HG03521 (cell line): ENCODE results near the gene ARHGAP33.
A peak's percentile ranks its signal among the peaks of the same experiment; 100 is the strongest.

Experiments
- ATAC-seq: cut with Tn5 transposase; IDR thresholded peaks from one replicate; pipeline ENCODE4 v1.9.1; 2021; ENCODE audit warnings: mild to moderate bottlenecking, moderate library complexity; ENCODE audit not compliant: unreplicated experiment

The ARHGAP33 gene

GRCh38 chr19:35740108-35740422 is 35.3 kb upstream of the ARHGAP33 start:
- ATAC-seq, result peak; percentile 5

GRCh38 chr19:35740423-35741202 is 34.8 kb upstream of the ARHGAP33 start:
- ATAC-seq, result peak; percentile 46

DNA sequence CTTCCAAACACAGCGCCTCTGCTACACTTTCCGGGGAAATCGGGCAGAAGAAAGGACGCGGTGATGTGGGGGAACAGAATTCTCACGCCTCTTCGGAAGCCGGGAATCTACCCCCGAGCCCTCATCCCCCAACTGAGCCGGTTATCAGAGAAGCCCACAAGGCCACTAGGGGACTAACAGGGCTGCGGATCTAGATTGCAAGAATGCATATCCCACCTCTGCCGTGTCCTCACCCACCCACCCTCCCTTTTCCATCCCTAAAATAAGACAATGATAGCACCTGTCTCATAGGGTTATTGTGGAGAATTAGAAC is 34.2 kb upstream of the ARHGAP33 start:
- ATAC-seq, result no peak

GRCh38 chr19:35742121-35742724 is 33.1 kb upstream of the ARHGAP33 start, which contains the start of gene IGFLR1:
TSS of gene IGFLR1 (minus strand) at chr19:35742452. CDS start at chr19:35741180, 1,272 bp downstream.
- ATAC-seq, result no peak

- no peak for ATAC-seq
These were observed 31.5 kb upstream of the ARHGAP33 start for GRCh38 chr19:35743640-35744429.

- peak; percentile 30 for ATAC-seq
These were observed 30.7 kb upstream of the ARHGAP33 start for GRCh38 chr19:35744430-35745327.

DNA sequence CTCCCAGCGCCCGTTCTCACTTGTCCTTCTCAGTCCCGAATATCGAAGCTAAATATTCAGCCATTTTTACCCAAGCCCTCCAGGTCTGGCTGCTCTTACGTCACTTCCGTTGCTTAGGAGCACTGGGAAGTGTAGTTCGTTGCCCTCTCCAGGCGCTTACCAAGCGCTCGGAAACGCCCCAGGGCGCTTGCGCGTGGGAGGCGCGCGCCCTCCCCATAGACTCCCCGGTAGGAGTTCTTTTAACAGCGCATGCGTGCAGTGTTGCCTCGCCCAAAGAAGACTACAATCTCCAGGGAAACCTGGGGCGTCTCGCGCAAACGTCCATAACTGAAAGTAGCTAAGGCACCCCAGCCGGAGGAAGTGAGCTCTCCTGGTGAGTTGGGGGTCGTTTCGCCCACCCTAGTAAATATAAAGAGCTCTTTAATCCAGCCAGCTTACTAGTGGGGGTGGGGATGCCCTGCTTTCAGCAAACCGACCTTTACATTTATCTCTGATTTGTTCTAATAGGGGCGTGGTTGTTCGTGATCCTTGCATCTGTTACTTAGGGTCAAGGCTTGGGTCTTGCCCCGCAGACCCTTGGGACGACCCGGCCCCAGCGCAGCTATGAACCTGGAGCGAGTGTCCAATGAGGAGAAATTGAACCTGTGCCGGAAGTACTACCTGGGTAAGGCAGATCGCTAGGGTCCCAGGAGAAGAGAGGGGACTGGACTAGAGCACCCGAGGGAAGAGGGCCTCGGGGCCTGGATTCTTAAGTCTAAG is 29.9 kb upstream of the ARHGAP33 start, which contains the start of the genes PSENEN and U2AF1L4:
Gene PSENEN, plus strand, starts transcription at position 324 of the 759 bp plus-strand sequence. Its CDS starts 280 bp downstream, at position 604.
Gene U2AF1L4, minus strand, starts transcription at position 91 of the 759 bp plus-strand sequence. Its CDS starts 27 bp downstream, at position 64.
- ATAC-seq, result peak; percentile 36

GRCh38 chr19:35746087-35746462 is 29.3 kb upstream of the ARHGAP33 start:
- ATAC-seq, result no peak

DNA sequence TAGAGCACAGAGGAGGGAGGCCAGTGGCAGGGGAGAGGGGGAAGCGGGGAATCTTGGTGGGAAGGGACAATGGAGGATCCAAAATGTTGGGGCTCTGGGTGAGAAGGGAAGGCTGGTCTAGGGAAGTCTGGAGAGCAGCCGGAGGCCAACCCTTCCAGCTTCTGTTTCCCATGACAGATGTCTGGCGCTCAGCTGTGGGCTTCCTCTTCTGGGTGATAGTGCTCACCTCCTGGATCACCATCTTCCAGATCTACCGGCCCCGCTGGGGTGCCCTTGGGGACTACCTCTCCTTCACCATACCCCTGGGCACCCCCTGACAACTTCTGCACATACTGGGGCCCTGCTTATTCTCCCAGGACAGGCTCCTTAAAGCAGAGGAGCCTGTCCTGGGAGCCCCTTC is 28.8 kb upstream of the ARHGAP33 start:
- ATAC-seq, result no peak

- peak; percentile 67 for ATAC-seq
These were observed 27.0 kb upstream of the ARHGAP33 start, which contains the start of gene LIN37 for GRCh38 chr19:35748106-35749020. TSS of gene LIN37 (plus strand) at chr19:35748576. CDS start at chr19:35748725, 149 bp downstream.

DNA sequence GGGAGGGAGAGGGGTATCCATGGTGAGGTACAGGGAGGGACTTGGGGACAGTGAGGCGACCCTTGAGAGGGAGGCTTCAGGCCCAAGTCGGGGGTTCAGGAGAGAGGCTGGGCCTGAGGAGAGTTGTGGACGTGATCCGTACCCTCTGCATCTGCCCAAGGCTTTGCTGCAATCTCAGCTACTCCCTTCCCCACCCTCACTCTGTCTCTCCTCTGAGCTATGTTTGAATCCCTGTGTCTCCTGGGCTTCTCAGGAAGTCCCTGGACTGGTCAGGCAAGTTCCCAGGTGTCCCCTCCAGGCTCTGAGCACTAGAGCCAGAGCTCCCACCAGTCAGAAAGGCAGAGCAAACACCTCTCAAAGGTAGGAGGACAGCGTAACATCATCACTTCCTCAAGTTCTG is 25.2 kb upstream of the ARHGAP33 start:
- no peak for ATAC-seq

- ATAC-seq, result no peak
These were observed 23.3 kb upstream of the ARHGAP33 start for GRCh38 chr19:35751839-35752745.

DNA sequence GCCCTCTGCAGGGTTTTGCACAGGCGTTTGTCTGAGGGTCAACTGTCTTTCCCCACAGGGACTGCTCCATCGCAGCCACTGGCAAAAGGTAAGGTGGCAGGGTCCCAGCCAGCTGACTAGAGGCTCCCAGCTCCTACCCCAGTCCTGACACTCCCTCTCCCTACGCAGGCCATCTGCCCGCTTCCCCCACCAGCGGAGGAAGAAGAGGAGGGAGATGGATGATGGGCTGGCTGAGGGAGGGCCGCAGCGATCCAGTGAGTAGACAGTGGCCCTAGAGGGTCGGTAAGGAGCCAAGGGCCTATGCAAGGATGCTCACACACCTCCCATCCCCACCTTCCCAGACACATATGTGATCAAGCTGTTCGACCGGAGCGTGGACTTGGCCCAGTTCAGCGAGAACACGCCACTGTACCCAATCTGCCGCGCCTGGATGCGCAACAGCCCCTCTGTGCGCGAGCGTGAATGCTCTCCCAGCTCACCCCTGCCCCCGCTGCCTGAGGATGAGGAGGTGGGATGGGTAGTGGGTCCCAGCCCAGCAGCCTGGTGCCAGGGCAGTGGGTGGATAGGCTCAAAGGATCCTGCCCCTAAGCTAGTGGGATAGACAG is 22.5 kb upstream of the ARHGAP33 start:
- no peak for ATAC-seq

- ATAC-seq, result no peak
These were observed 21.6 kb upstream of the ARHGAP33 start for GRCh38 chr19:35753634-35754369.

DNA sequence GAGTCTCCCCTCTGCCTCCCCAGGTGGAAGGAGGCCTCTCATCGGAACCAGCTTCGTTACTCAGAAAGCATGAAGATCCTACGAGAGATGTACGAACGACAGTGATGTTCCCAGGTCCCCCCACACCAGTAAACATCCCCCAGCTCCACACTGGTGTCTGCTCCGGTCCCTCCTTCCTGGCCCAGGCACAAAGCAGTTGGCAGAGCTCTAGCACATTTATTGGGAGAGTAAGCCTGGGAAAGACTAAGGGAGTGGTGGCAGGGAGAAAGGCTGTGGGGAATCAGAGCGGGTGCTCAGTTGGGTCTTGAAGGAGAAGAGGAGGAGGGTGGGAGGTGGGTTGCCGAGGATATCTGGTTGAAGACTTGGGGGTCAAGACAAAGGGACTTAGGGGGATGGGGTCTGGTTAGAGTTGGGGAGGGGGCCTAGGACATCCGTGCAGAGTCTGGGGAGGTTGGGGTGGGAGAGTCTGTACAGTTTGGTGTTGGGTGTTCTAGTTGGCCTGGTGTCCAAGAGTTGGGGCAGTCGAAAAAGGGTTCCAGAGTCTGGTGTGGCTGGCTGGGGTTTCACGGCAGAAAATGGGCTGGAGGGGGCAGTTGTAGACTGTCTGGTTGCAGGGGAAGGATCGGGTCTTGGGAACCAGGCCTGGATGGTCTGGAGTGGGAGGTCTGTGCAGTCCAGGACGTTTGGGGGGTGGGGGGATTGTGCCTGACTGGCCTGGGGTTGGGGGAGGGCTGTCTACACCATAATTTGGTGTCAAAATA is 20.8 kb upstream of the ARHGAP33 start:
- ATAC-seq, result no peak

DNA sequence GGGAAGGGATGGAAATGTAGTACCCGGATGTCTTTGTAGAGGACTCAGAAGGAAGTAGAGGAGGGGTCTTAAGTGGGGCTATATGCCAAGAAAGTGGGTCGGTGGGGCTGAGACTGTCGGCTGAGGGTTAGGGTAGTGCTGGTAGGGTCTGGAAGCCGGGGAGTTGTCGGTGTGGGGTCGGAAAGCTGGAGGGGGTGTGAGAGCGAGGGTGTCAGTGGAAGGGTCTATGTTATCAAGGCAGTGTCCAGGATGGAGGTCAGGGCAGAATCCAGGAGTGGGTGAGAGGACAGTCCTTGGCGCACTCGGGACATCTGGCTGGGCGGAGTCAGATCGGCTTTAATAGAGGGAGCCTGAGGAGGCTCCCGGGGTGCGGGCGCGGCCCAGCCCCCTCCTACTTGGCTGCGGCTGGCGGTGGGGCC is 20.2 kb upstream of the ARHGAP33 start:
- no peak for ATAC-seq
